Panc1 (cell line): ENCODE measurements around the gene AGBL2. TPM values are rescaled to one million over a fixed set of nuclear protein-coding genes. Genes with fewer than 3 reads are reported as not detected.

Source experiments
- ATAC-seq: fragments of 200-7000 bp; cut with Tn5 transposase; 2 replicates; pipeline ENCODE4 v1.9.1; 2020; ENCODE audit warnings: mild to moderate bottlenecking, moderate library complexity
- BruUV-seq: library from RNA; stranded (reverse); fragments of 400-500 nt; replicated peaks from 2 replicates; lab custom pipeline; 2021; lab: Mats Ljungman, UMichigan
- CTCF ChIA-PET: fragments of 300-600 bp; sonication (Branson Sonifier 250); formaldehyde crosslinking; loops from one replicate; lab custom pipeline; 2022; ENCODE audit warnings: antibody characterized with exemption; lab: Charles Lee
- POLR2A ChIA-PET: fragments of 300-600 bp; sonication (Branson Sonifier 250); formaldehyde crosslinking; loops from one replicate; lab custom pipeline; 2022; ENCODE audit warnings: antibody characterized with exemption; lab: Charles Lee
- DNase-seq: peaks from one replicate; pipeline ENCODE4 v3.0.0-alpha.2; 2010; ENCODE audit warnings: low read depth, low spot score
- H3K27ac ChIP-seq: 2 replicates; pipeline ENCODE4 v1.5.1; 2011; ENCODE audit warnings: mild to moderate bottlenecking, low read length, inconsistent platforms
- H3K27me3 ChIP-seq: fragments of 200-500 bp; sonication (Bioruptor generic); 2 replicates; pipeline ENCODE4 v1.6.0; 2014; ENCODE audit warnings: low read length, inconsistent platforms; ENCODE audit not compliant: control insufficient read depth, insufficient read depth
- H3K36me3 ChIP-seq: fragments of 200-500 bp; sonication (Bioruptor generic); 2 replicates; pipeline ENCODE4 v1.5.1; 2014; ENCODE audit warnings: inconsistent platforms, mild to moderate bottlenecking, low read length, moderate library complexity; ENCODE audit not compliant: control insufficient read depth, insufficient read depth
- H3K4me1 ChIP-seq: 2 replicates; pipeline ENCODE4 v1.5.1; 2011; ENCODE audit warnings: inconsistent platforms, mild to moderate bottlenecking, low read length, moderate library complexity; ENCODE audit not compliant: control insufficient read depth, insufficient read depth
- H3K4me3 ChIP-seq, 2 experiments: 2 replicates each; pipeline ENCODE4 v1.5.1; 2011 to 2012; ENCODE audit warnings: low read depth in 2 of 2, low read length in 2 of 2, mild to moderate bottlenecking in 2 of 2, inconsistent platforms in 1 of 2, moderate library complexity in 1 of 2
- H3K9me3 ChIP-seq: fragments of 200-500 bp; sonication (Bioruptor generic); 2 replicates; pipeline ENCODE4 v1.5.1; 2014; ENCODE audit warnings: low read depth, mild to moderate bottlenecking, inconsistent platforms, low read length, moderate library complexity; ENCODE audit not compliant: control insufficient read depth, insufficient read depth
- CTCF ChIP-seq: fragments of 450-650 bp; IDR thresholded peaks from 2 replicates; pipeline ENCODE4 v1.5.1; 2017; ENCODE audit warnings: mild to moderate bottlenecking
- POLR2AphosphoS5 ChIP-seq: IDR thresholded peaks from 2 replicates; pipeline ENCODE4 v1.6.1; 2012; ENCODE audit warnings: mild to moderate bottlenecking, low read depth, low read length, moderate library complexity
- SIN3A ChIP-seq: IDR thresholded peaks from 2 replicates; pipeline ENCODE4 v1.6.1; 2012; ENCODE audit warnings: low read depth, mild to moderate bottlenecking, low read length, moderate library complexity, borderline replicate concordance; ENCODE audit not compliant: insufficient read depth
- TCF7L2 ChIP-seq: IDR thresholded peaks from 2 replicates; pipeline ENCODE4 v1.6.1; 2011; ENCODE audit warnings: mild to moderate bottlenecking, low read depth, low read length, inconsistent platforms
- in situ Hi-C: cut with HindIII; loops from 2 replicates; pipeline ENCODE4 v1.10.0; 2016; ENCODE audit warnings: low sequenced_read_pairs, low pct_unique_long_range_greater_than_20kb
- intact Hi-C: fragments of 100-400 bp; cut with micrococcal nuclease; formaldehyde crosslinking; loops from one replicate; pipeline ENCODE4 v1.10.0; 2022; ENCODE audit not compliant: unreplicated experiment
- total RNA-seq: library from RNA; stranded (reverse); gene quantifications from one replicate; pipeline ENCODE4 v1.2.1, GENCODE V29; 2021; ENCODE audit not compliant: unreplicated experiment
- TF ChIP-seq, protein P1 (sequence below), 2 experiments: IDR thresholded peaks; 2 replicates each; pipeline ENCODE4 v1.6.1; 2011 to 2012; ENCODE audit warnings: low read depth in 2 of 2, control low read depth in 1 of 2, low read length in 1 of 2, mild to moderate bottlenecking in 1 of 2, moderate library complexity in 1 of 2; ENCODE audit not compliant: insufficient read depth in 1 of 2

The AGBL2 gene
- total RNA-seq, 1 experiment from 2014 or later: 6.8 TPM

DNA sequence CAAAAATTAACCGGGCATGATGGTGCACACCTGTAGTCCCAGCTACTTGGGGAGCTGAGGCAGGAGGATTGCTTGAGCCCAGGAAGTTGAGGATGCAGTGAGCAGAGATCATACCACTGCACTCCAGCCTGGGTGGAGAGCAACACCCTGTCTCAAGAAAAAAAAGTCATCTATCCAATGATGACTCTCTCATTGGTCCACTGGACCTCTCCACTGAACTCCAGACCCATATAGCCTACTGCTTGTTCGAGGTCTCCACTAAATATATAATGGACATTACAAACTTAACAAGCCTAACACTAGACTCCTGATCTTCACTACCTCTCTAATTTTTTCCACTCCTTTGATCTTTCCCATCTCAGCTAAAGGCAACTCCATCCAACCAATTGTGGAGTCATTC is 39.3 kb downstream of the AGBL2 start:
- DNase-seq (no peak), ATAC-seq (no peak)
- no peaks in the 10 kb centered on the region for H3K4me1 ChIP-seq
- TF ChIP-seq POLR2AphosphoS5 (no peak), TCF7L2 (no peak), CTCF (no peak)
- H3K9me3 ChIP-seq: no peaks in the 10 kb centered on the region
- no peak overlapping the region for H3K4me3 ChIP-seq
- in situ Hi-C loops (no loop called here), intact Hi-C loops (no loop called here)
- no peaks in the 10 kb centered on the region for H3K27me3 ChIP-seq
- no peaks in the 10 kb centered on the region for H3K36me3 ChIP-seq
- BruUV-seq: no TSS peak
- ChIA-PET POLR2A (no interaction called here), CTCF (no interaction called here)
- H3K27ac ChIP-seq: no peak overlapping the region

GRCh38 chr11:47672283-47672730 is 42.9 kb downstream of the AGBL2 start:
- ChIA-PET POLR2A (no interaction called here), CTCF (no interaction called here)
- no peak overlapping the region for H3K27ac ChIP-seq
- no peak overlapping the region for H3K4me3 ChIP-seq
- ATAC-seq (no peak), DNase-seq (no peak)
- no peaks in the 10 kb centered on the region for H3K27me3 ChIP-seq
- no peak for TF ChIP-seq CTCF
- no peak for TF ChIP-seq TCF7L2
- TF ChIP-seq, protein P1, sequence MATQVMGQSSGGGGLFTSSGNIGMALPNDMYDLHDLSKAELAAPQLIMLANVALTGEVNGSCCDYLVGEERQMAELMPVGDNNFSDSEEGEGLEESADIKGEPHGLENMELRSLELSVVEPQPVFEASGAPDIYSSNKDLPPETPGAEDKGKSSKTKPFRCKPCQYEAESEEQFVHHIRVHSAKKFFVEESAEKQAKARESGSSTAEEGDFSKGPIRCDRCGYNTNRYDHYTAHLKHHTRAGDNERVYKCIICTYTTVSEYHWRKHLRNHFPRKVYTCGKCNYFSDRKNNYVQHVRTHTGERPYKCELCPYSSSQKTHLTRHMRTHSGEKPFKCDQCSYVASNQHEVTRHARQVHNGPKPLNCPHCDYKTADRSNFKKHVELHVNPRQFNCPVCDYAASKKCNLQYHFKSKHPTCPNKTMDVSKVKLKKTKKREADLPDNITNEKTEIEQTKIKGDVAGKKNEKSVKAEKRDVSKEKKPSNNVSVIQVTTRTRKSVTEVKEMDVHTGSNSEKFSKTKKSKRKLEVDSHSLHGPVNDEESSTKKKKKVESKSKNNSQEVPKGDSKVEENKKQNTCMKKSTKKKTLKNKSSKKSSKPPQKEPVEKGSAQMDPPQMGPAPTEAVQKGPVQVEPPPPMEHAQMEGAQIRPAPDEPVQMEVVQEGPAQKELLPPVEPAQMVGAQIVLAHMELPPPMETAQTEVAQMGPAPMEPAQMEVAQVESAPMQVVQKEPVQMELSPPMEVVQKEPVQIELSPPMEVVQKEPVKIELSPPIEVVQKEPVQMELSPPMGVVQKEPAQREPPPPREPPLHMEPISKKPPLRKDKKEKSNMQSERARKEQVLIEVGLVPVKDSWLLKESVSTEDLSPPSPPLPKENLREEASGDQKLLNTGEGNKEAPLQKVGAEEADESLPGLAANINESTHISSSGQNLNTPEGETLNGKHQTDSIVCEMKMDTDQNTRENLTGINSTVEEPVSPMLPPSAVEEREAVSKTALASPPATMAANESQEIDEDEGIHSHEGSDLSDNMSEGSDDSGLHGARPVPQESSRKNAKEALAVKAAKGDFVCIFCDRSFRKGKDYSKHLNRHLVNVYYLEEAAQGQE (IDR thresholded peaks at IDR 0.05; ENCODE audit: insufficient read depth in 1 of 2, low read depth in 2 of 2, low read length in 1 of 2): no peak
- no peak for TF ChIP-seq SIN3A
- no peak for TF ChIP-seq POLR2AphosphoS5
- intact Hi-C loops (no loop called here), in situ Hi-C loops (no loop called here)
- no TSS peak for BruUV-seq
- H3K9me3 ChIP-seq: no peaks in the 10 kb centered on the region
- H3K36me3 ChIP-seq: no peaks in the 10 kb centered on the region
- H3K4me1 ChIP-seq: no peaks in the 10 kb centered on the region

GRCh38 chr11:47669856-47670255 is 45.3 kb downstream of the AGBL2 start:
- in situ Hi-C loops: no loop called here
- ATAC-seq (no peak), DNase-seq (no peak)
- TF ChIP-seq SIN3A (no peak), CTCF (no peak), TCF7L2 (no peak), POLR2AphosphoS5 (no peak)
- TF ChIP-seq, protein P1 (IDR thresholded peaks at IDR 0.05; ENCODE audit: insufficient read depth in 1 of 2, low read depth in 2 of 2, low read length in 1 of 2): no peak
- H3K27me3 ChIP-seq: no peaks in the 10 kb centered on the region
- no peaks in the 10 kb centered on the region for H3K9me3 ChIP-seq
- H3K4me3 ChIP-seq: no peak overlapping the region
- H3K4me1 ChIP-seq: no peaks in the 10 kb centered on the region
- POLR2A ChIA-PET: no interaction called here
- intact Hi-C loops: no loop called here
- H3K27ac ChIP-seq: no peak overlapping the region
- no TSS peak for BruUV-seq
- CTCF ChIA-PET: no interaction called here
- no peaks in the 10 kb centered on the region for H3K36me3 ChIP-seq
